DMS53 (cell line): ENCODE results near the gene PPP1R9B.

Source experiments
- DNase-seq: peaks from one replicate; lab custom pipeline; 2025; lab: John Stamatoyannopoulos, UW

Gene PPP1R9B

GRCh38 chr17:50154604-50155003, 4.1 kb upstream of the PPP1R9B start:
- no peak for DNase-seq

- no peak for DNase-seq
Measured at GRCh38 chr17:50153650-50154575, 3.4 kb upstream of the PPP1R9B start.

- DNase-seq, result no peak
Measured at GRCh38 chr17:50152736-50153135, 2.3 kb upstream of the PPP1R9B start.

GRCh38 chr17:50151937-50152547, 1.6 kb upstream of the PPP1R9B start:
- DNase-seq, result peak; percentile 96

GRCh38 chr17:50151041-50151936, 812 bp upstream of the PPP1R9B start:
- DNase-seq, result peak; percentile 98

- peak; percentile 94 for DNase-seq
Measured at GRCh38 chr17:50149417-50150353, 792 bp downstream of the PPP1R9B start.

GRCh38 chr17:50149091-50149416, 1.4 kb downstream of the PPP1R9B start:
- no peak for DNase-seq

- peak; percentile 64 for DNase-seq
Measured at GRCh38 chr17:50148226-50149090, 2.0 kb downstream of the PPP1R9B start.

GRCh38 chr17:50147841-50148225, 2.6 kb downstream of the PPP1R9B start:
- peak; percentile 52 for DNase-seq

- DNase-seq, result no peak
Measured at GRCh38 chr17:50146927-50147665, 3.4 kb downstream of the PPP1R9B start.

- DNase-seq, result no peak
Measured at GRCh38 chr17:50146230-50146926, 4.1 kb downstream of the PPP1R9B start.

GRCh38 chr17:50145532-50146229, 4.8 kb downstream of the PPP1R9B start:
- no peak for DNase-seq

- DNase-seq, result no peak
Measured at GRCh38 chr17:50144845-50145531, 5.5 kb downstream of the PPP1R9B start.

- no peak for DNase-seq
Measured at GRCh38 chr17:50144355-50144754, 6.1 kb downstream of the PPP1R9B start.

GRCh38 chr17:50143461-50144176, 6.9 kb downstream of the PPP1R9B start:
- no peak for DNase-seq

GRCh38 chr17:50141745-50142110, 8.7 kb downstream of the PPP1R9B start:
- DNase-seq, result no peak
